ENCODE measurements around the gene GSTA3. TPM values are rescaled to one million over a fixed set of nuclear protein-coding genes. Genes with fewer than 3 reads are reported as not detected.
"Not testable (repeated sequence)": the region's sequence is repeated elsewhere in the genome, so short reads cannot be mapped to it uniquely, and the experiment has no call there.

GSTA3 gene
- total RNA-seq, result not detected

DNA sequence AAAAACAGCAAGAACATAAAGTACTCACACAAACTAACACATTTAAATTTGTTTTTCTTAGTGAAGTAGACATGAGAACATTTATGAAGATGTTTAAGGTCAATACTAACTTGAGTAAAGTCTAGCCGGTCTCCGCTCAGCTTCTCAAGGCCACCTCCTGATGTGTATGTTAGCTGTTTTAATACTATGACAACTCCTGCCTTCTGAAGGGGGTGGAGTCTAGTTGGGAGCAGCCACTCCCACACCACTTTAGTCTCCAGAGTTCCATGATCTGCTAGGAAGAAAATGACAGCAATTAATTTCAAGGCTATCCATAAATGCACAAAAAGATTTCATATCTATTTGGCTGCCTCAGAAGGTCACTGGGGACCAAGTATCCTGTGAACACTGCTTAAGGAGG is at the start of gene GSTA3:
Gene GSTA3, minus strand, starts transcription at position 168 of the 400 bp plus-strand sequence. CDS start 3,864 bp downstream, outside the sequence.
- DNase-seq, result no peak

DNA sequence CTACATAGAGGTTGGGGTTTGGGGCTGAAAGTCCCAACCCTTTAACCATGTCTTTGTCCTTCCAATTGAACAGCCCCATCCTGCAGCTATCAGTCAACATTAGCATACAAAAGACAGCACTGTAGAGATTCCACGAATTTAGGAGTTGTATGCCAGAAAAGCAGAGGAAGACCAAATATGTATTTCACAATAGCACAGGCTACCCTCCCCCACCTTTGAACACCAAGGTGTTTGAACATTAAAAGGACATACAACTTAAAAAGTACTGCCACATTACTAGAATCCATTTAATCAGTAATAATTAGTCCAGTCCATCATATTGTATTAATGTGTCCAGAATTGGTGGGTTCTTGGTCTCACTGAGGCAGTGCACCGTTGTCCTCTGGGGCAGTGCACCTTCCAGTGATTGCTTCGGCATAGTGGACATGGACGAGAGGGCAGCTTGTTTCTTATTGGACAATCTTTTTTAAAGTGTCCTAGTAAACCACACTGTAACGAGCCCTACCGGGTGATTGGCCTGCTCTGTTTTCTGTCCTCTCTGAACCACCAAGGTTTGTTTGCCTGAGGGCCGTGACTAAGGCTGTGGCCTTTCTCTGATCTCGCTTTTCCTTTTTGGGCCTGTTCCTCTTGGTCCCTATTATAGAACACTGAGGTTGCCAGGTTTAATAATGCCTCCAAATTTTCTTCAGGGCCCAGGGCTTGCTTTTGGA is 49.2 kb upstream of the GSTA3 start:
- DNase-seq, result no peak

DNA sequence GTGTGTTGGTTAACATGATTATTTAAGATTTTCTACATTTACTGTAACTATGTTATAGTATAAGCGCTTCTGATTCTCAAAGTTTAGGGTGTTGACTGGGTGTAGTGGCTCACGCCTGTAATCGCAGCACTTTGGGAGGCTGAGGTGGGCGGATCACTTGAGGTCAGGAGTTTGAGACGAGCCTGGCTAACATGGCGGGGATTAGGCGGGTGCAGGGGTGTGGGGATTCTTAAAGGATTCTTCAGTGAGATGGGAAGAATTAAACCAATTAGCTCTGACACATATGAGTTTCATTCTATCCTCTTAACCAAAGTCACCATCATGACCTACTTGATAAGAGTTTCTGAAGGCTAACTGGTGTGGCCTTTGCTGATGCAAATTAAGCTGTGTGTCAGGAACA is 46.4 kb upstream of the GSTA3 start:
- DNase-seq, result no peak

DNA sequence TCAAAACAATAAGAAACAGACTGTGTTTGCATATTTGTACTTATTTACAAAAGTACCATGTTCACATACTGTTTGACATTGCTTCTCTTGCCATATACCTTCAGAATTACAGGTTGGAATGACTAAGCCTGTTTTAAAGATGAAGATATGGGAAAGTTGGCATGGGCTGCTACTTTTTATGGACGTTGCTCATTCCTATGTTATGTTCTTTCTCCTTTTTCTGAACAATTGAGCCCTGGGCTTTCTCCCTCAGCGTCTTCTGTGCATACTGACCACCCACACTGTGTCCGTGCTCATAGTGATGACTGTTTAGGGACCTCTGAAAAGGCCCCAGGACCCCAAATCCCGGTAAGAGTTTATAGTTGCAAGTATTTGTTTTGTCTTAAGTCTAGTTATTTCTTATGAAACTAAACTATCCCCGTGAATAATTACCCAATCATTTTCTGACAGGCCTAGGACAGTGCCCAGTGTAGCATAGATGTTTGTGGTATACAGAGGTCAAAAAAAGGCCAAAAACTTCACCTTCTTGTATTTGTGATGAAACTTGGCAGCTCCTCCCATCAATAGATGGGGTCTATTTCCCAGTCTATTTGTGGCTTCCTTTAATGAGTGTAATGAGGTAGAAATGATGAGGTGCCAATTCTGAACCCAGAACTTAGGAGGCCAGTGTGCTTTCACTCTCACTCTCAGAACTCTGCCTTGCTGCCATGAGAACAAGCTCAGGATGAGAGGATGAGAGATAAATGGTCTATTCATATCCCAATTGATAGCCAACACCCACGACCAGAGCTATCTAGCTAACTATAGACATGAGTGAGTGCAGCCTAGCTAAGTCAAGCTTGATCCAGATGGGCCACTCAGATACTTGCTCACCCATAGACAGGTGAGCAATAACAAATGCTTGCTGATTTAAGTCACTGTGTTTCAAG is 44.7 kb upstream of the GSTA3 start:
- no peak for DNase-seq

DNA sequence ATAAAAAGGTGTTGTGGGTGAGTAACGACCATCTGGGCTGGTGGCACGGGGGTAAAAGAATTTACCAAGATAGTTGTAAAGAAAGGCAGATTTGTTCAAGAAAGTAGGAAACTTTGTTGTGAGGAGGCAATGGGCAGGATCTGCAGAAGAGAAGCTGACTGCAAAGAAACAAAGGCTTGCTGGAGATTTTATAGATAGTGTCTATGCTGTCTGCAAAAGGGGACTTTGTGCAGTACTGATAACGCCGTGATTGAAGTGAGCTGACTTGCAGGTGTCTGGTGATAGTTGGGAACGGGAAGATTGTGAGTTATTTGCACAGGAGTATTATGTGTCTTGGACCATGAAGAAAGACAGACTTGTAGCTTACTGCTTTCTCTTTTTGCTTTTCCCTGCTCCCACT is 36.8 kb upstream of the GSTA3 start:
- no peak for DNase-seq

DNA sequence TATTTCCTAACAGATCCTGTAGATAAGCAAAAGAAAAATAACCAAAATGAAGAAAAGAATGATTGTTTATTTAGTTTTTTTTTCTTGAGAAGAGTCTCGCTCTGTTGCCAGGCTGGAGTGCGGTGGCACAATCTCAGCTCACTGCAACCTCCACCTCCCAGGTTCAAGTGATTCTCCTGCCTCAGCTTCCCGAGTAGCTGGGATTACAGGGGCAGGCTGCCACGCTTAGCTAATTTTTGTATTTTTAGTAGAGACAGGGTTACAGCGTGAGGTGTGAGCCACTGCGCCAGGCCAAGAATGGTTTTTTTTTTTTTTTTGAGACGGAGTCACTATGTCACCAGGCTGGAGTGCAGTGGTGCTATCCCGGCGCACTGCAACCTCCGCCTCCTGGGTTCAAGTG is 33.3 kb upstream of the GSTA3 start:
- DNase-seq, result not testable (repeated sequence)

DNA sequence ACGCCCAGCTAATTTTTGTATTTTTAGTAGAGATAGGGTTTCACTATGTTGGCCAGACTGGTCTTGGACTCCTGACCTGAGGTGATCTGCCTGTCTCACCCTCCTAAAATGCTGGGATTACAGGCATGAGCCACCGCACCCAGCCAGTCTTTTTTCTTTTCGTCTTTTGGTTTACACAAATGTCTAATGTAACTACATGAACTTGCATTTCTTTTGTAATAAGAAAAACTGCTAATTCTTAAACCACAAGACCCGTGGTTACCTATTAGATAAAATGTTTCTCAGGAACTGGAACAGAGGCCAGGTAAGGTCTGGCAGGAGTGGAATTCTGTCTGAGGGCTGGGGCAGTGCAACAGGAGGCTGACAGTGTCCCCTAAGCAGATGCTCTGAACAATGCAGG is 32.7 kb upstream of the GSTA3 start:
- no peak for DNase-seq

DNA sequence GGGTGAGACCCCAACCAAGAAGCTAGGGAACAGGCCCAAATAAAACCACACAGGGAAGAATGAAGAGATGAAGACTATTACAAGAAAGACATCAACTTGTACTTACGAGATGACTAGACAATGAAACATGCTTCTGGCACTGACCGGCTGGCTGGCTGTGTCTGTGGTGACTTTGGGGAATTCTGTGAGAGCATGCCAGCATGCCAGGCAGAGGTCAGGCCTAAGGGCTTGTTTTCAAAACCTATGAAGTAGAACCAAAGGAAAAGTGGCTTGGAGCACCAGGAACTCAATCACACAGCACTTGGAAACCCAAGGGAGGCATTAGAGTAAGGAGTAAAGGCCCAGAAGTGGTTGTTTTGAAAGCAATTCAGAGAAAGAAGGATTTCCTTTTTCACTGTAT is 28.4 kb upstream of the GSTA3 start:
- no peak for DNase-seq

DNA sequence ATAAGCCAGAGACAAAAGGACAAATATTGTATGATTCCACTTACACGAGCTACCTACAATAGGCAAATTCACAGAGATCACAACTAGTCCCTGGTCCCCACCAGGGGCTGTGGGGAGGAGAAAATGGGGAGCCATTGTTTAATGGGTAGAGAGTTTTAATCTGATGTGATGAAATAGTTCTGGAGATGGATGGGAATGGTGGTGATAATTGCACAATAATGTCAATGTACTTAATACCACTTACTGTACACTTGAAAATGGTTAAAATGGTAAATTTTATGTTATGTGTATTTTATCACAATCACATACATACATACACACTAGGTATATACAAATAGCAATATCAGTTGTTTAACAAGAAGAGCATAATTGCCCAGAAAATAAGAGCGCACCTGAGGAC is 24.3 kb upstream of the GSTA3 start:
- DNase-seq, result no peak

DNA sequence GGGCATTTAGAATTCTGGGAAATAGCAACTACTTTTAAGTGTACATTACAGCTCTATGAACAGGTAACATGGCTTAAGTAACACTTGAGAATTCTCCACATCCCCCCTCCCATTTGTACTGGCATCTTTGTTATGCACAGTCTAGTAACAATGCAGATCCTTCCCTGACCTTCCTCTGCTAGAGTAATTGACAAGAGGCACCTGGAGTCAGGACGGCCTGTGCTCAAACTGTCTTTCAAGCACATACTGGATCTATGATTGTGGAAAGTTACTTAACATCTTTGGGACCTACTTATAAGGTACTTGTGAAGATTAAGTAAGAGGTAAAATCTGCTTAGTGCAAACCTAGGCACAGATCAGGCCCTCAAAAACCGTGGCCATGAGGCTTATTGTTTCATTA is 21.9 kb upstream of the GSTA3 start:
- no peak for DNase-seq

DNA sequence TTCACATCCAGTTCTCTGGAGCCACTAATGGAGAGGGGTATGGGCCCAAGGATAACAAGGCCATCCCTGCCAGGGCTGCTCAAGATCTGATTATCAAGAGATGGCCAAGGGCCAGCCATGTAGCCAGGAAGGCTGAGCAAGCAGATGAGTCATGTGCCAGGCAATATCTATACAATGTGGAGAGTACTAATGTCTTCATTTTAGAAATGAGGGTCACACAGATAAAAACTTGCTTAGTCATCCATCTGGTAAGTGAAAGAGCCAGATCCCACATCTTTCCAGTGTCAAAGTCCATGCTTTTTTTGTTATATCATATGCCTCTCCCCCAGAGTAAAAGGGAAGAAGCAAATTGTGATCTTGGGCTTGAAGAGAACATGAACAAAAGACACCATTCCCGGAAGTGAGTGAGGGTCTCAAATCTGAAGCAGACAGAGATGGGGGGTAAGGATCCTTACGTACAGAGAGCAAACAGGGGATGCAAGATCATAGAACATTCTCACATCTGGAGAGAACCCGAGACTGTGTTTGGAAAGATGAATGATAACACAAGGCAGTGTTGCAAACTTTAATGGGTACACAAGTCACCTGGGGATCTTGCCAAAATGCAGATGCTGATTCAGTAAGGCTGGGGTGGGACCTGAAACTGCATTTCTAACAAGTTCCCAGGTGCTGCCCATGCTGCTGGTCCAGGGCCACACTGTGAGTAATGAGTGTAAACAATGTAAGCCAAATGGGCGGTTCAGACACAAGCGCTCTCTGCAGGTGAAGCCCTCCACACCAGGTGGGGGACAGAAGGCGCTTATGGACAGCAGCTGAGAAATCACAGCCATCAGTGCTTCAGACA is 20.0 kb upstream of the GSTA3 start:
- DNase-seq, result no peak

DNA sequence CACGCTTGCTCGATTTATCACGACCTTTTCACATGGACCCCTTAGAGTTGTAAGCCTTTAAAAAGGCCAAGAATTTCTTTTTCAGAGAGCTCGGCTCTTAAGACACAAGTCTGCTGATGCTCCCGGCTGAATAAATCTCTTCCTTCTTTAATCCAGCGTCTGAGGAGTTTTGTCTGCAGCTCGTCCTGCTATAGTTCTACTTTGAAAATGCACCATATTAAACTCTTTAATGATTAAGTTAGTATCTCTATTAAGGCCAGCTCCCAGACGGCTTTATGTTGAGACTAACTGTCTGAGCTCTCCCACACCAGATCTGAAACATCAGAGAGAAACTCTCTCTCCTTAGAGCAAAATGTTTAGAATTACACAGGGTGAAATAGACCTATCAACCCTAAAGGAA is 18.0 kb upstream of the GSTA3 start:
- no peak for DNase-seq

DNA sequence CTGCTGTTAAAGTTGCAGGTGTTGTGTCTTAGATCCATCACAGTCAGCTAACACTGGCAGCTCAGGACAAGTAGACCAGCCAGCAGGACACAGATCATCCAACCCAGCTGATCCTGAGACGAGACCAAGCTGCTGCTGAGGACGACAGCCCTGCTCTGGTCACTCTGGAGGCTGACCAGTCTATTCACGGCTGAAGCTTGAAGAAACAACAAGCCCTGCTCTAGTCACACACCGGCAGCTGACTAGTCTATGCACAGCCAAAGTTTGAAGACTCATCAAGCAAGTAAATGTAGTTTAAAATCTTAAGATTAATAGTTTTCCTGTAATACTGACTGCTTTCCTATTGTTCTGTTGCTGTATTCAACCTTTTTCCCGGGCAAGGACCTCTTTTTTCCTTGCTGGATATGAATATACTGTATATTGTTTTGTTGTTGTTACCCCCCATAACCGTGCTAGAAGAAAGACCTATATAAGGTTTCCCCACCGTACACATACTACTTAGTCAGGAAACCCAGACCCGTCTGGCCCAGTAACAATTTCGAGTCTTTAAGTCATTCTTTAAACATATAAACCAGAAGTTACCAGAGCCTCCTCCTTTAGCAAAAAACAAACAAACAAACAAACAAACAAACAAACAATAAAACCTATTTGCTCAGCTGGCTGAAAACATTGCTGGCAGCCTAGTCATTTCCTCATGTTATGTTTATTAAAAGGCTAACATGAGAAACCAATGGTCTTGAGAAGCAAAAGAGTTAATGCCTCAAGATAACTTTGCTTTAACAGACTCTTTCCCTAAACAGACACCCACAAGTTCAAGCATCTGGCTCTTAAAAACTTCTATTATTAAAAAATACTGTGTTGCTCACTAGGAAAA is 16.7 kb upstream of the GSTA3 start:
- no peak for DNase-seq

DNA sequence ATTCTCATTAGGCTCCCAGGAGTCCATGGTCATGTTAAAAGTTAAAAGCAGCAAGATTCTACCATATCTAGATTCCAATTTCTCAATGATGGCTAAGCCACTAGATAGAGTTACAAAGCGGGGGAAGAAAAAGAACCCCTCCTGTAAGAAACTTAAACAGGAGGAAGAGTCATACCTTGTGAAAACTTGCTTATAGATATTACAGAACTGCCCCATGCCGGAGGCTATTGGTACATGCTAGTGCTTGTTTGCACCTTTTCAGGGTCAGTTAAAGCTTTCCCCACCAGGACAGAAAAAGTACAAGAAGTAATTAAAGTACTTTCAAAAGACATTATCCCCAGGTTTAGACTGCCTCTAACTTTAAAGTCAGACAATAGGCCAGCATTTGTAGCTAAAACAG is 15.5 kb upstream of the GSTA3 start:
- DNase-seq, result no peak

DNA sequence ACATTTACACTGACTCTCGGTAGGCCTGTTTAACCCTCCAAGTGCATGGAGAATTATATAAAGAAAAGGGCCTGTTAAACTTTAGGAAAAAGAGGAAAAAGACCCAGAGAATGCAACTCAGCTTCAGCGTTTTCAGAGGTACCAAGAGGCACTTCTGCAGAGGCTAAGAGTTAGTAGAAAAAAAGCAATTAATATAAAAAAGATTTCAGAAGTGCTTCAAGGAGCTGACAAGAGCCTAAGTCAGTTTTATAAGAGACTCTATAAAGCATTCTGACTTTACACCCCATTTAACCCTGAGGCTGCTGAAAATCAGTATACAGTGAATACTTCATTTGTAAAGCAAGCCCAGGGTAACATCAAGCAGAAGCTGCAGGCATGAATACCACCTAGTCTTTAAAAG is 14.2 kb upstream of the GSTA3 start:
- DNase-seq, result not testable (repeated sequence)

DNA sequence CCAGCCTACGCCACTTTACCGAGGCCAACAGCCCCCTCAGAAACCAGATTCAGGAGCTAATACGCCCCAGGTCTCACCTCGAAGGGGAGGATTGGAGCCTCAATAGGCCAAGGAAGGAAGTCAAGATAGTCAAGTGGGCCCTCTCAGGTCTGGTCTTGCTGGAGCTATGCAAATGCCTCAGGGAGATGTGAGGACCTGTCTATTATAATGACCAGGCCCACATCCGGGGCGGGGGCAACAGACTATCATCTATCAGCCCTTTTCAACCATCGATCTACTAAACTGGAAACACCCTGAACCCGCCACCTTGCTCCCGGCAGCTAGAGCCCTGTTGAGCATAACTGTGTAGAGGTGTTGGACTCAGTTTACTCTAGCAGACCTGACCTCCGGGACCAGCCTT is 12.7 kb upstream of the GSTA3 start:
- DNase-seq, result no peak

DNA sequence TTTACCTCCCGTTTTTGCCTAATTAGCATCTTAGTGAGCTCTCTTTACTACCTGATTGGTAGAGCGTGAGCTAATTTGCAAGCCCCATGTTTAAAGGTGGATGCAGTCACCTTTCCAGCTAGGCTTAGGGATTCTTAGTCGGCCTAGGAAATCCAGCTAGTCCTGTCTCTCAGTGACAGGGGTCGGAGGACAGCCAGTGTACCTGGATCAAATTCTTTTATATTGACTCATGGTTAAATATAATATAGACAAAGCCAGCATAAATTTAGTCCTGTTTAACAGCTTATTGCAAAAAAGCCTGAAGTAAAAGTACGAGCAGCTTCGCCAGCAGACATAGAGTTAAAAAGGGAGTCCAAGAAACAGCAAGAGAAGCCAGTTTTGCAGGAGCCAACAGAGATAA is 12.2 kb upstream of the GSTA3 start:
- no peak for DNase-seq

DNA sequence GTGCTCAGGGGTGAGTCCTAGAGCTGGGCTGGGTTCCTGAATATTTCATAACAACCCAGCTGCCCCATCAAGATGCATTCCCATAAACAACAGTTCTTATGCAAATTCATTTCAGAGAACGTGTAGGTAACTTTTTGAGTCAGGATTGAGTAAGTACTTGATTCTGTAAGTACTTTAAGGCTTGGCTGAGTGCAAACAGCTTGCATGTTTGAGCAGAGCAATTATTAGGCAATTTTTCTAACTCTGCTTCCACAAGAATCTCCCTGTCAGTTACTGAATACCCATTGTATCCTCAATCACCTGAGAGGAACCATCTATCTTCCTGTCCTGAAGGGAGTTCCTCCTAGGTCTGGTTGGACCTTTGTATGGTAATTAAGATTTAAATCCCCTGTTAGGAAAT is 10.0 kb upstream of the GSTA3 start:
- not testable (repeated sequence) for DNase-seq

DNA sequence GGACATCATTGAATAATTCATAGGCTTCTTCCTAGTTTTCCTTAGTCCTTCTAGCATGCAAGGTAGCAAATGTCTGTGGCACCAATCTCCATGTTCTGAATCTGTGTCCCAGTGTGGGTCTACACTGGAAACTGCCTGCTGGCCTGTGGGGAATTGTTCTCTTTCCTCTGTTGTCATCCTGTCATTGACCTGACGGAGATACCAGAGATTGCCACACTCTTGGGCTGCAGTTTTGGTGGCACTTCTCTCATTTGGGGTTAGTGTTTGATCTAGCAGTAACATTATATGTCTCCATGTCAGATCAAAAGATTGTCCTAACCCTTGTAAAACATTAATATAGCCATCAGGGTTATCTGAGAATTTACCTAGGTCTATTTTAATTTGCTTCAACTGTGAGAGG is 9.3 kb upstream of the GSTA3 start:
- DNase-seq, result not testable (repeated sequence)

DNA sequence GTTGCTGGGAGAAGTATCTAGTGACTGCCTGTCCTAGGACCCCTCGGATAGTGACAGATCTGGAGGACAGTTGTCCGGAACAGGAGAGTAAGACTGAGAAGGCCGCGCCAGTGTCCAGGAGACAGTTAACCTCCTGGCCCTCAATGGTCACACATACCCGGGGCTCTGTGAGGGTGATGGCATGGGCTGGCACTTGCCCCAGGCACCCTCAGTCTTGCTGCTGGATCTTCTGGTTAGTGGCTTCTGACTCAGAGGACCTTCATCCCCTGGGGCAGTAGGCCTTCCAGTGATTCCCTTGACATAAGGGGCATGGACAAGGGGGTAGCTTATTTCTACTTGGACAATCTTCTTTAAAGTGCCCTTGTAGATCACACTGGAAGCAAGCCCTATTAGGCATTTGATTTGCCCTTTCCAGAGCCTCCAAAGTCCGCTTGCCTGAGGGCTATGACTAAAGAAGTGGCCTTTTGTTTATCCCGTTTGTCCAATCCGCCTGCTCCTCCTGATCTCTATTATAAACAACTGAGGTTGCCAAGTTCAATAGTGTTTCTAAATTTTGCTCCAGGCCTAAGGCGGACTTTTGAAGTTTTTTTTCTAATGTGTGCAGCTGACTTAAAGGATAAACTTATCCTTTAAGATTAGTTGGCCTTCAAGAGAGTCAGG is 8.7 kb upstream of the GSTA3 start:
- not testable (repeated sequence) for DNase-seq

DNA sequence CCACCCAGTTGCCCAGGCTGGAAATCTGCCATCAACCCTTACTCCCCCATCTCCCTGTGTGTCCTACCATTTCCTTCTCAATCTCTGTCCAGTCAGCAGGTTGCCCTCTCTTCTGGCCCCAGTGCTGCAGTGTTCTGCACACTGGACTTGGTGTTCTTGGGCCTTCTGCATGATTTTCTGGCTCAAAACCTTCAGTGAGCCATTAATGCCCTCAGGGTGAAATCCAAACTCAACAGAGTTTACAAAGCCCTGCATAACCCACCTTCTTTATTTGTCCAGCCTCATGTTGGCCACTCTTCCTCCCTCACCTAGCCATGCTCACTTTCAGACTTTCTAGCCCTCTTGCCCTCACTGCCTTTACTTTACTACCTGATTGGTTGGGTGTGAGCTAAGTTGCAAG is 5.0 kb upstream of the GSTA3 start:
- DNase-seq, result no peak

DNA sequence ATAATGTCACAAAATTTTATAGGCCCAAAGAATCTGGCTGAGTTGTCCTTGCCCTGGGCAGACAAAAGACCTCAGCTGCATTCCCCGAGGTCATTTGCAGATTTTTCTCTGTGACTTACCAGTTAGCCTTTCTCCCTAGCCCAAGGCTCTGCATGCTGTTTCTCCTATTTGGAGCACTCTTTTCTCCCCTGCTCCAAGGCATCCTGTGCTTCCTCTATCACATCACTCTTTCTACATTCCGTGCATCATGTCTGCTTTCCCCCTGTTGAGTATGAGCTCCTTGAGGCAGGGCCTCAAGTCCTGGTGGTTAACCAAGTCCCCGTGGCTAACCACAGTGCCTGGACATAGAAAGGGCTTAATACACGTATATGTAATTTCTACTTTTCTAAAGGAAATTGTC is 593 bp upstream of the GSTA3 start:
- no peak for DNase-seq
